Endothelial cell (in vitro differentiated cells): ENCODE measurements around the gene RNF169. TPM values are rescaled to one million over a fixed set of nuclear protein-coding genes. Genes with fewer than 3 reads are reported as not detected.
A peak's percentile ranks its signal among the peaks of the same experiment; 100 is the strongest.

Experiments
- DNase-seq: peaks from one replicate; pipeline ENCODE4 v3.0.0; 2021; ENCODE audit warnings: low spot score
- H3K27ac Mint-ChIP-seq: one replicate; pipeline ENCODE4 v1.8.0; 2021; ENCODE audit warnings: mixed read lengths, inconsistent platforms; ENCODE audit not compliant: unreplicated experiment
- H3K27me3 Mint-ChIP-seq: one replicate; pipeline ENCODE4 v1.8.0; 2021; ENCODE audit warnings: mild to moderate bottlenecking, moderate library complexity, mixed read lengths, inconsistent platforms; ENCODE audit not compliant: unreplicated experiment
- H3K36me3 Mint-ChIP-seq: one replicate; pipeline ENCODE4 v1.8.0; 2021; ENCODE audit warnings: mild to moderate bottlenecking, low read depth, mixed read lengths, inconsistent platforms; ENCODE audit not compliant: unreplicated experiment
- H3K4me1 Mint-ChIP-seq: one replicate; pipeline ENCODE4 v1.8.0; 2021; ENCODE audit warnings: mild to moderate bottlenecking, mixed read lengths, inconsistent platforms; ENCODE audit not compliant: unreplicated experiment
- H3K4me3 Mint-ChIP-seq: one replicate; pipeline ENCODE4 v1.8.0; 2021; ENCODE audit warnings: mild to moderate bottlenecking, mixed read lengths, inconsistent platforms; ENCODE audit not compliant: unreplicated experiment
- H3K9me3 Mint-ChIP-seq: one replicate; pipeline ENCODE4 v1.8.0; 2021; ENCODE audit warnings: mixed read lengths, inconsistent platforms; ENCODE audit not compliant: unreplicated experiment
- total RNA-seq: library from RNA; stranded (reverse); fragmentation: NEBNext Ultra II Directional; extraction: Animal tissue kit (Norgen Biotek cat#: 25700); gene quantifications from one replicate; pipeline ENCODE4 v1.2.1, GENCODE V29; 2021; ENCODE audit not compliant: unreplicated experiment
- TF ChIP-seq, protein P1 (sequence below): fragments of 200-600 bp; sonication (generic); IDR thresholded peaks from one replicate; pipeline ENCODE4 v1.5.0; 2021; ENCODE audit warnings: antibody characterized with exemption; ENCODE audit not compliant: unreplicated experiment

RNF169 gene
- total RNA-seq, 1 donor from 2014 or later = 16.8 TPM

GRCh38 chr11:74769055-74769707 lies 20.5 kb downstream of the RNF169 start:
- DNase-seq = no peak
- Mint-ChIP-seq H3K4me1 (peaks cover 5% of the 10 kb centered on the region), H3K36me3 (peaks cover 2% of the 10 kb centered on the region), H3K27ac (no peak overlapping the region), H3K9me3 (no peaks in the 10 kb centered on the region), H3K27me3 (no peaks in the 10 kb centered on the region), H3K4me3 (no peak overlapping the region)
- TF ChIP-seq, protein P1, sequence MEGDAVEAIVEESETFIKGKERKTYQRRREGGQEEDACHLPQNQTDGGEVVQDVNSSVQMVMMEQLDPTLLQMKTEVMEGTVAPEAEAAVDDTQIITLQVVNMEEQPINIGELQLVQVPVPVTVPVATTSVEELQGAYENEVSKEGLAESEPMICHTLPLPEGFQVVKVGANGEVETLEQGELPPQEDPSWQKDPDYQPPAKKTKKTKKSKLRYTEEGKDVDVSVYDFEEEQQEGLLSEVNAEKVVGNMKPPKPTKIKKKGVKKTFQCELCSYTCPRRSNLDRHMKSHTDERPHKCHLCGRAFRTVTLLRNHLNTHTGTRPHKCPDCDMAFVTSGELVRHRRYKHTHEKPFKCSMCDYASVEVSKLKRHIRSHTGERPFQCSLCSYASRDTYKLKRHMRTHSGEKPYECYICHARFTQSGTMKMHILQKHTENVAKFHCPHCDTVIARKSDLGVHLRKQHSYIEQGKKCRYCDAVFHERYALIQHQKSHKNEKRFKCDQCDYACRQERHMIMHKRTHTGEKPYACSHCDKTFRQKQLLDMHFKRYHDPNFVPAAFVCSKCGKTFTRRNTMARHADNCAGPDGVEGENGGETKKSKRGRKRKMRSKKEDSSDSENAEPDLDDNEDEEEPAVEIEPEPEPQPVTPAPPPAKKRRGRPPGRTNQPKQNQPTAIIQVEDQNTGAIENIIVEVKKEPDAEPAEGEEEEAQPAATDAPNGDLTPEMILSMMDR = no peak

GRCh38 chr11:74770456-74770855 lies 21.8 kb downstream of the RNF169 start:
- no peak for DNase-seq

GRCh38 chr11:74771139-74771538 lies 22.5 kb downstream of the RNF169 start:
- Mint-ChIP-seq H3K4me1 (peaks cover 5% of the 10 kb centered on the region), H3K4me3 (no peak overlapping the region), H3K9me3 (no peaks in the 10 kb centered on the region), H3K27me3 (no peaks in the 10 kb centered on the region), H3K36me3 (no peaks in the 10 kb centered on the region), H3K27ac (peak overlapping the region; percentile 3)
- TF ChIP-seq, protein P1 = no peak
- DNase-seq = no peak

More at GRCh38 chr11:74770456-74770855, 21.8 kb downstream of the RNF169 start:
- H3K27me3 Mint-ChIP-seq = no peaks in the 10 kb centered on the region
- peak overlapping the region; percentile 30 for H3K27ac Mint-ChIP-seq
- H3K4me1 Mint-ChIP-seq = peaks cover 5% of the 10 kb centered on the region
- H3K4me3 Mint-ChIP-seq = no peak overlapping the region
- TF ChIP-seq, protein P1 = no peak
- no peaks in the 10 kb centered on the region for H3K9me3 Mint-ChIP-seq
- H3K36me3 Mint-ChIP-seq = no peaks in the 10 kb centered on the region

DNA sequence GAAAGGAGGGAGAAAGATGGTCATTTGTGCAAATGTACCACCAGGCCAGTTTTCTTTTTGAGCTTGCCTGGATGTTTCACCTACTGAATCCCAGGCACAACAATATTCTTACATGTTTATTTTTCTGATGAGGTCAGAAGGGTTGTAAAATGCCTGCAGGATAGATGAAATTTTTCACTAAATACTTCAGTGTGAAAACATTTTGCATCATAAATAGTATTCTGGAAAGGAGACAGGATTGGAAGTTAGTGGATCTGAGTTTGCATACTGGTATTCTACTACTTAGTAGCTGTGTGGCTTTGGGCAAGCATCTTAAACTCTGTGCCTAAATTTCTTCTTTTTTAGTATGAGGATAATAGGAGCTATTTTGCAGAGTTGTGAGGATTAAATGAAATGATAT lies 24.8 kb downstream of the RNF169 start:
- no peak for DNase-seq
- no peaks in the 10 kb centered on the region for H3K27me3 Mint-ChIP-seq
- no peak overlapping the region for H3K4me3 Mint-ChIP-seq
- H3K27ac Mint-ChIP-seq = no peak overlapping the region
- no peaks in the 10 kb centered on the region for H3K9me3 Mint-ChIP-seq
- TF ChIP-seq, protein P1 = no peak
- peaks cover 9% of the 10 kb centered on the region for H3K4me1 Mint-ChIP-seq
- no peaks in the 10 kb centered on the region for H3K36me3 Mint-ChIP-seq

GRCh38 chr11:74775762-74776161 lies 27.1 kb downstream of the RNF169 start:
- H3K4me1 Mint-ChIP-seq = peaks cover 4% of the 10 kb centered on the region
- TF ChIP-seq, protein P1 = no peak
- H3K9me3 Mint-ChIP-seq = no peaks in the 10 kb centered on the region
- H3K4me3 Mint-ChIP-seq = no peak overlapping the region
- H3K36me3 Mint-ChIP-seq = no peaks in the 10 kb centered on the region
- no peaks in the 10 kb centered on the region for H3K27me3 Mint-ChIP-seq
- H3K27ac Mint-ChIP-seq = no peak overlapping the region
- no peak for DNase-seq
